Keratinocyte (primary cell): ENCODE results near the gene CHD8.

Experiments
- CTCF ChIP-seq, 3 experiments: IDR thresholded peaks in 1 of 3; conservative IDR thresholded peaks in 1 of 3; optimal IDR thresholded peaks in 1 of 3; 2 replicates in 2 of 3; 3 replicates in 1 of 3; pipeline versions ENCODE3 to v1.5.1; 2011; ENCODE audit warnings: low read length in 3 of 3, mild to moderate bottlenecking in 3 of 3, moderate library complexity in 2 of 3, control low read depth in 1 of 3, inconsistent platforms in 1 of 3; ENCODE audit not compliant: insufficient read depth in 2 of 3; ENCODE audit errors: extremely low read depth in 1 of 3
- EZH2 ChIP-seq: IDR thresholded peaks from one replicate; pipeline ENCODE4 v1.6.1; 2012; ENCODE audit warnings: inconsistent platforms, mild to moderate bottlenecking, low read length, moderate library complexity

GRCh38 chr14:21384494-21384851, 71.5 kb downstream of the CHD8 start:
- TF ChIP-seq CTCF (optimal IDR thresholded peaks at IDR 0.05 in 1 of 3, IDR thresholded peaks at IDR 0.05 in 1 of 3, conservative IDR thresholded peaks at IDR 0.05 in 1 of 3; ENCODE audit: extremely low read depth in 1 of 3, insufficient read depth in 2 of 3, low read length in 3 of 3): no peak
- TF ChIP-seq EZH2: no peak
